GM21619 (cell line): ENCODE results near the gene CCRL2.

Experiments used
- ATAC-seq: cut with Tn5 transposase; IDR thresholded peaks from one replicate; pipeline ENCODE4 v1.9.1; 2021; ENCODE audit not compliant: unreplicated experiment

Gene CCRL2

DNA sequence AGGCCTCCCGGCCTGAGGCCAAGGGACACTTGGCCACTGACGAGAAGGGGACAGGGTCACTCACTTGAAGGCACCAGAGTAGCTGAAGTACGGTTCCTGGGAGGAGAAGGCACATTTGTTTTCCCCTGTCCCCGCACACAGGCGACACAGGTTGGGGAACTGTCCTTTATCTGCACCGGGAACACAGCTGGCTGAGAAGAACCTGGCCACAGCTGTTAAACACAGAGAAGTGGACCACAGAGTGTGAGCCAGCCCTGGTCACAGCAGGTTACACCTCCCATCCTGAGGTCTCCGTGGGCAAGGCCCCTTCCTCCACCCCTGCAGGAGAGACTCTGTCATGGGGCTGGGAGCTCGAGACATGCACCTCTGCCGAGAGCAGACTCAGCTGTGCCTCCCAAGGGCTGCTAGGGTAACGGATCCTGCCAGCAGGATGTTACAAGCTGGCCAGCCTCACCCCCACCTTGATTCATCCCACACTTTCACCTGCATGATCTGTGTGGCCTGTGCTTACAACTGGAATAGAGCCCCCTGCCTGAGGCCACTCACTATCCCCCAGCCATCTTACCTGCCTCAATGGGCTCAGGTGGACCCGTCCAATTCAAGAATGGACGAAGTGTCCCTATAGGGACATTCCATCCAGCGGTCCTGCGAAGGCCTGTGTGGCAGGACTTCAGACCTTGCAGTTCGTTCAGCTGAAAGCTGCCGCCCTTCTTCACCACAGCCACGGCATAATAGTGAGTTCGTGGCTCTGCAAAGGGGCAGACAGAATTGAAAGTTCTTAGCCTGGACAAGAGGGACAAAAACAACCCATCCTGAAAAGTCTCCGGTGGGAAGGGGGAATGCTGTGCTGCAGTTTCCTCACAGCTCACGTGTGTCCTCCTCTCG is 48.4 kb downstream of the CCRL2 start:
- no peak for ATAC-seq

DNA sequence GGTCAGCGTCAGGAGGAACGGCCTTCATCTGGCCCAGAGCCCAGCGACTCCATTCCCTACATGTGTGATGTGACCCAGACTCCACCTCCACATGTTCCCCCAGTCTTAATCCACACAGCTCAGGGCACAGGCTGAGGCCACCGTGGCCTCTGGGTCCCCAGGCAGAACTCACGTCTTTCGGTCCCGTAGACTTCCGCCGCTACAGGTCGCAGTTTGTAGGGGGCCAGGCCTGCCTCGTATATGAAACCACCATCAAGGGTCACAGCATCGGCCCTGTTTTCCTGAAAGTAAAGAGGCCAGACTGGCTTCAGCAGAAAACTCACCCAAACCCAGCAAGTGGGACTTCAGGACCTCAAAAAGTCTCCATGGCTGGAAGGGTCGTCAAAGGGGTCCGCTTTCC is 49.1 kb downstream of the CCRL2 start:
- ATAC-seq: no peak
